Adipose tissue (tissue), 3 donors: ENCODE data around the gene PSMA5. TPM values are rescaled to one million over a fixed set of nuclear protein-coding genes. Genes with fewer than 3 reads are reported as not detected.

Experiments
- H3K27ac ChIP-seq: one replicate; pipeline ENCODE4 v1.5.1; 2013; ENCODE audit warnings: low read depth, low read length
- WGBS, 3 donors: extraction: QIAGEN DNeasy Blood & Tissue Kit; methylation state at CpG; one replicate each; pipeline ENCODE4 v1.1.7; 2013; 5-methylcytosine and 5-hydroxymethylcytosine counted together
- polyA plus RNA-seq, 3 donors: library from polyadenylated mRNA; stranded (reverse); fragments of 200-250 nt; gene quantifications; one replicate each; pipeline ENCODE4 v1.2.3, GENCODE V29; 2013
- donor health status: healthy with polysubstance abuse.
- donor health status: Bipolar disorder and iron deficiency.
- donor health status: healthy.

PSMA5 gene
- polyA plus RNA-seq, 3 donors = 28.5 to 47.2 (median 33.9) TPM

GRCh38 chr1:109350182-109350581 lies 76.1 kb downstream of the PSMA5 start:
- WGBS, 3 donors = 89 to 94% (median 92%) methylated on average over 4 of the region's 4 CpGs
- no peak overlapping the region for H3K27ac ChIP-seq

Other genes starting within 250 kb of the PSMA5 start
- gene SARS1, start 212.5 kb downstream of the PSMA5 start, polyA plus RNA-seq = 100 to 1,000 TPM in 2 of 3 donors, 10 to 100 TPM in 1; 84.3 to 132 (median 116) TPM
- 1 to 10 TPM in 1 of 3 donors, under 1 TPM in 2; 0.67 to 2.3 (median 0.94) TPM for gene CELSR2, start 176.9 kb downstream of the PSMA5 start, polyA plus RNA-seq
- 1 to 10 TPM in 2 of 3 donors, under 1 TPM in 1; 0.98 to 2.9 (median 1.1) TPM for gene PSRC1, start 143.3 kb downstream of the PSMA5 start, polyA plus RNA-seq
- gene MYBPHL, start 119.4 kb downstream of the PSMA5 start, polyA plus RNA-seq = under 1 TPM; 0.06 to 0.34 (median 0.19) TPM
- 10 to 100 TPM; 13.2 to 47.9 (median 24.6) TPM for gene SORT1, start 28.5 kb downstream of the PSMA5 start, polyA plus RNA-seq
- gene SYPL2, start 40.1 kb upstream of the PSMA5 start, polyA plus RNA-seq = 1 to 10 TPM; 1.2 to 2.5 (median 2.1) TPM
- gene ATXN7L2, start 57.5 kb upstream of the PSMA5 start, polyA plus RNA-seq = 1 to 10 TPM; 2.6 to 4.0 (median 3.2) TPM
- gene CYB561D1, start 67.6 kb upstream of the PSMA5 start, polyA plus RNA-seq = 1 to 10 TPM; 4.8 to 9.1 (median 5.0) TPM
- gene AMIGO1, start 83.3 kb upstream of the PSMA5 start, polyA plus RNA-seq = 1 to 10 TPM; 2.1 to 3.8 (median 2.5) TPM
- gene GPR61, start 113.4 kb upstream of the PSMA5 start, polyA plus RNA-seq = not detected
- gene GNAI3, start 122.2 kb upstream of the PSMA5 start, polyA plus RNA-seq = 1 to 10 TPM; 2.5 to 4.8 (median 4.1) TPM
- gene GNAT2, start 193.2 kb upstream of the PSMA5 start, polyA plus RNA-seq = under 1 TPM in 1 of 3 donors, not detected in 2; 0.07 TPM
- gene AMPD2, start 193.4 kb upstream of the PSMA5 start, polyA plus RNA-seq = 10 to 100 TPM; 18.3 to 26.0 (median 19.5) TPM
- gene GSTM4, start 229.7 kb upstream of the PSMA5 start, polyA plus RNA-seq = 10 to 100 TPM; 14.5 to 33.8 (median 32.8) TPM
- gene GSTM2, start 241.6 kb upstream of the PSMA5 start, polyA plus RNA-seq = 10 to 100 TPM; 21.4 to 93.2 (median 74.8) TPM